ENCODE data around the gene IL23R.

IL23R gene

DNA sequence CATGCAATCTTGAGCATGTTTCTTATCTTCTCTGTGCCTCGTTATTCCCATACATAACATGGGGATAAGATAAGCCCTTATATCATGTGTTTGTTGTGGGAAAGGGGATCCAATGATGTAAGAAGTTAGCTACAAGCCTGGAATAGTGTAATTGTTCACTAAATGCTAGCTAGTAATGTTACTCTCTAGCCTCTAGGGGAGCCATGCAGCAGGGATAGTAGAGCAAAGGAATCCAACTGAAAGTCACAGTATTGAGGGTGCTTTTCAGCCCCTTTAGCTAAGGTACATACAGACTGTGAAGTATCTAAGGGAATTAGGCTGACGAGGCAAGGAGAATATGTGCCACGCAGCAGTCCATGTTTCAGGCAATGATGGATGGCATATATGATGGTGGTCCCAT is 46.9 kb downstream of the IL23R start:
- no peaks in the 10 kb centered on the region for H3K4me1 ChIP-seq (ENCODE audit: control insufficient read depth, insufficient read depth, low read length, poor library complexity, severe bottlenecking)
- no peaks in the 10 kb centered on the region for H3K36me3 ChIP-seq (ENCODE audit: control insufficient read depth, insufficient read depth, low read length)
- H3K27ac ChIP-seq (ENCODE audit: low read depth, low read length, severe bottlenecking), result no peak overlapping the region
- 46% methylated on average over 3 of the region's 3 CpGs; no CpG with 5 or more reads in 1 of the 2 experiments for WGBS, 2 experiments (ENCODE audit: insufficient coverage in 2 of 2)
- H3K9me3 ChIP-seq (ENCODE audit: control insufficient read depth, low read length), result no peaks in the 10 kb centered on the region
- no peak overlapping the region for H3K4me3 ChIP-seq (ENCODE audit: extremely low read depth, insufficient read depth, low read length, poor library complexity, severe bottlenecking)

DNA sequence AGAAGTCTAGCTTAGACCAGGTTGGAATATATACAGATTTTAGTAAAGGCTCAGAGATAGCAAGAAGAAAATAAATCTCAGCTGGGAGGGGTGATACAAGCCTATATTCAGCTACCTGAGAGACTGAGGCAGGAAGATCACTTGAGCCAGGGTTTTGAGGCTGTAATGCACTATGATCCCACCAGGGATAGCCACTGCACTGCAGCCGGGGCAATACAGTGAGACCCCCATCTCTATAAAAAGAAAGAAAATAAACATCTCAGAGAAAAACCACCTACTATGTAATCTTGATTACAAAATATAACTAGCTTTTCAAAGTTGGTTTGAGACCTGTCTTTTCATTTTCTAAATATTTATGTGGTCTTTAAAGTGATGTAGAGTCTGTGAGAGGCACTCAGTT is 47.7 kb downstream of the IL23R start:
- H3K27ac ChIP-seq (ENCODE audit: low read depth, low read length, severe bottlenecking), result no peak overlapping the region
- no CpG with 5 or more reads among the region's 1 CpG for WGBS, 2 experiments (ENCODE audit: insufficient coverage in 2 of 2)
- no peak overlapping the region for H3K4me3 ChIP-seq (ENCODE audit: extremely low read depth, insufficient read depth, low read length, poor library complexity, severe bottlenecking)

DNA sequence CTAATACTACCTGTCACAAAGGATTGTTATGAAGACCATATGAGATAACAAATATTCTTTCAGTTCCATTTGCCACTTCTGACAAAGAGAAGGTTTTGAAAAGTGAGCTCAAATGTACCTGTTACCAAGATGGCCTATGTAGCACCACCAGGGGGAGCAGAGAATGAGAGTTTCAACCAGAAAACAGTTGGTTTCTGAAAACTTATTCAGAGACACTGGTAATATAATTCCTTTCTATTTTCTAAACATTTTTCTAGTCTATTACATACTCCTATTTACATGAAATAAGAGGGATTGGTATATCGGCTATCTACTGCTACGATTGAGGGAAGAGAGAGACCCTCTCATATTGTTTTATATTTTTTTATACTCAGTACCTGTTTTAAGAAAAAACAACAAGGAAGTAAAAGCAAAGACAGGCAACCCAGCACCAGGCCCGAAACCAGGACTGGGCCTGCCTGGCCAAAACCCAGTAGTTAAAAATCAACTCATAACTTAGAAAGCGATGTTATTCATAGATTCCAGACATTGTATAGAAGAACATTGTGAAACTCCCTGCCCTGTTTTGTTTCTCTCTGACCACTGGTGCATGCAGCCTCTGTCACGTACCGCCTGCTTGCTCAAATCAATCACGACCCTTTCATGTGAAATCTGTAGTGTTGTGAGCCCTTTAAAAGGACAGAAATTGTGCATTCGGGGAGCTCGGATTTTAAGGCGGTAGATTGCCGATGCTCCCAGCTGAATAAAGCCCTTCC is 48.3 kb downstream of the IL23R start:
- Histone ChIP-seq H3K4me1 (ENCODE audit: control insufficient read depth, insufficient read depth, low read length, poor library complexity, severe bottlenecking) (no peaks in the 10 kb centered on the region), H3K36me3 (ENCODE audit: control insufficient read depth, insufficient read depth, low read length) (no peaks in the 10 kb centered on the region), H3K27ac (ENCODE audit: low read depth, low read length, severe bottlenecking) (no peak overlapping the region), H3K9me3 (ENCODE audit: control insufficient read depth, low read length) (no peaks in the 10 kb centered on the region), H3K4me3 (ENCODE audit: extremely low read depth, insufficient read depth, low read length, poor library complexity, severe bottlenecking) (no peak overlapping the region)
- 84 to 87% methylated on average over 6 to 8 of the region's 11 CpGs for WGBS, 2 experiments (ENCODE audit: insufficient coverage in 2 of 2)

More for the DNA sequence above, 47.7 kb downstream of the IL23R start:
- no peaks in the 10 kb centered on the region for H3K4me1 ChIP-seq (ENCODE audit: control insufficient read depth, insufficient read depth, low read length, poor library complexity, severe bottlenecking)
- no peaks in the 10 kb centered on the region for H3K36me3 ChIP-seq (ENCODE audit: control insufficient read depth, insufficient read depth, low read length)
- H3K9me3 ChIP-seq (ENCODE audit: control insufficient read depth, low read length), result no peaks in the 10 kb centered on the region

DNA sequence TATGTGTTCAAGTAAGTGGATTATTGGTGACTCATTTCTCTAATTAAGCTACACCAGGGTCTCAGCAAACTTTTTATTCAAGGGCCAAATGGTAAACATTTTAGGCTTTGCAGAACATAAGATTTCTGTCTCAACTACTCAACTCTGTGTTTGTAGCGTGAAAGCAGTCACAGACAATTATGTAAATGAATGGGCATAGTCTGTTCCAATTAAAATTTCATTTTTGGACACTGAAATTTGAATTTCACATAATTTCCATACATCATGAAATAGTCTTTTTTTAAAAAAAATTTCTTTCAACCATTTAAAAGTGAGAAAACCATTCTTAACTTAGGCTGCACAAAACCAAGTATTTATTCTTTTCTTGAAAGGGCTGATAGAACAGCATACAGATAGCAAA is 50.1 kb downstream of the IL23R start:
- Histone ChIP-seq H3K4me3 (ENCODE audit: extremely low read depth, insufficient read depth, low read length, poor library complexity, severe bottlenecking) (no peak overlapping the region), H3K4me1 (ENCODE audit: control insufficient read depth, insufficient read depth, low read length, poor library complexity, severe bottlenecking) (no peaks in the 10 kb centered on the region), H3K36me3 (ENCODE audit: control insufficient read depth, insufficient read depth, low read length) (no peaks in the 10 kb centered on the region), H3K27ac (ENCODE audit: low read depth, low read length, severe bottlenecking) (no peak overlapping the region), H3K9me3 (ENCODE audit: control insufficient read depth, low read length) (no peaks in the 10 kb centered on the region)
- WGBS, 2 experiments (ENCODE audit: insufficient coverage in 2 of 2), result no CpG with 5 or more reads among the region's 1 CpG

DNA sequence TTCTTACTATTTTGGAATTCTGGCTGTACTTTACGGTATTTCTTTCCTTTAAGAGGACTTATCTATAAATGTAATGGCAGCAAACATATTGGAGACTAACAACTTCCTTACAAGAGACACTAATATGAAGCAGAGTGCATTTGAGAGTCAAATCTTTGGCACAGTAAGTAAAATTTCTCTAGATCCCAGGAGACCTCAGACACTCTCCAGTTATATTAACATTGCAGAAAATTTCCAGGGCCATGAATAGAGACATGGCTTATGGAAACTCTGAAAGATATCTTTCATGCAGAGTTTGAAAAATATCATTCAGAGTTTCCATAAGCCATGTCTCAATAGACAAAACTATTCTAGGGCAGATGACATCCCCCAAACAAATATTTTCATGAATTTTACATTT is 51.2 kb downstream of the IL23R start:
- no CpG with 5 or more reads among the region's 1 CpG for WGBS, 2 experiments (ENCODE audit: insufficient coverage in 2 of 2)
- Histone ChIP-seq H3K4me3 (ENCODE audit: extremely low read depth, insufficient read depth, low read length, poor library complexity, severe bottlenecking) (no peak overlapping the region), H3K9me3 (ENCODE audit: control insufficient read depth, low read length) (no peaks in the 10 kb centered on the region)

DNA sequence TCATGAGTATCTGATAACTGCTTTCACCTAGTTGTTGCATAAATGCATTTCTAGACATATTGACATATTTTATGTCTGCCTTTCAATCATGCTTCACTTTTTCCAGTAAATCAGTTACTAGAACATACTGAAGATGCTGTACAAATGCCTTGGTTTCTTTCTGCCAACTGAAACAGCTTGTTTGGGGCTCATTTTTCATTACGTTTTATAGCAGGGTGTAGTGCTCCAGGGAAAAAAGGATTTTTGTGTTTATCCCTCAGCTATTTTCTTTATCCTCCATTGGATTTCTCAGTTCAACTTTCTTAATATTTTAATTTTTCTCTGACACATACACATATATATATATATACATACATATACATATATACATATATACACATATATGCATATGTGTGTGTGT is 51.7 kb downstream of the IL23R start:
- Histone ChIP-seq H3K27ac (ENCODE audit: low read depth, low read length, severe bottlenecking) (no peak overlapping the region), H3K4me1 (ENCODE audit: control insufficient read depth, insufficient read depth, low read length, poor library complexity, severe bottlenecking) (no peaks in the 10 kb centered on the region), H3K9me3 (ENCODE audit: control insufficient read depth, low read length) (no peaks in the 10 kb centered on the region), H3K36me3 (ENCODE audit: control insufficient read depth, insufficient read depth, low read length) (no peaks in the 10 kb centered on the region), H3K4me3 (ENCODE audit: extremely low read depth, insufficient read depth, low read length, poor library complexity, severe bottlenecking) (no peak overlapping the region)
- 83% methylated on average over 1 of the region's 1 CpG; no CpG with 5 or more reads in 1 of the 2 experiments for WGBS, 2 experiments (ENCODE audit: insufficient coverage in 2 of 2)

More for the DNA sequence above, 51.2 kb downstream of the IL23R start:
- Histone ChIP-seq H3K4me1 (ENCODE audit: control insufficient read depth, insufficient read depth, low read length, poor library complexity, severe bottlenecking) (no peaks in the 10 kb centered on the region), H3K36me3 (ENCODE audit: control insufficient read depth, insufficient read depth, low read length) (no peaks in the 10 kb centered on the region), H3K27ac (ENCODE audit: low read depth, low read length, severe bottlenecking) (no peak overlapping the region)

DNA sequence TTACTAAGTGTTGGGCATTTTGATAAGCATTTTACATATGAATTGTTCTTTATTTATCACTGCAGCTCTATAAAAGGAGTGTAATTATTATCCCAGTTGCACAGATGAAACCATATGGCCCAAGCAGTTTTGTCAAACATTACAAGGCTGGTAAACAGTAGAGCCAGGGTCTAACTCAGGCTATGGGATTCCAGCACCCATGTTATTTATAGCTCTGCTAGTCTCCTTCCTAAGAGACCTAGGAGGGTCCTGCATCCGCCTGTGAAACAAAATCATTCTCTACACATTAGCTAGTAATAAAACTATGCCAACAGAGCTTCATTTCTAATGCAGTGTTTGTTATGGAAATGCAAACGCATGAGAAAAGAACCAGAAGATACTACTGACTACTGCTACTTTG is 58.6 kb downstream of the IL23R start:
- 100% methylated on average over 1 of the region's 2 CpGs; no CpG with 5 or more reads in 1 of the 2 experiments for WGBS, 2 experiments (ENCODE audit: insufficient coverage in 2 of 2)
- Histone ChIP-seq H3K36me3 (ENCODE audit: control insufficient read depth, insufficient read depth, low read length) (no peaks in the 10 kb centered on the region), H3K9me3 (ENCODE audit: control insufficient read depth, low read length) (no peaks in the 10 kb centered on the region)

DNA sequence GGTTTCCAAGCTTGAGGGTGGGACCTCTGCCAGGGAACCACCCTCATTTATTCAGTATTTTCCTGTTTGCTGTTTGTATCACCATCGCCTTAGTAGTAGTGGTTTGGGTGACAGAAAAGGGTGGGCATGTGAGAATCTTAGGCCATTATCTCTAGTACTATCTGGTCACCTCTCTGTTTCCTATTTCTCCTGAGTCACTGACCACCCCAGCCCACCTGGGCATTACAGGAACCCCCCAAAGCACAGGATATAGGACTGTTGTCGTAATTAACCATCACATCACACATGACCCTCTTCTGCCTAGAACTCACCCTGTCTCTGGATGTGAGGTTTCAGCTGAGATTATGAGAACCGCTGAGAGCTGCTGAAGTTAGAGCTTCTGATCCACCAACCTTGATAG is 60.4 kb downstream of the IL23R start:
- H3K4me1 ChIP-seq (ENCODE audit: control insufficient read depth, insufficient read depth, low read length, poor library complexity, severe bottlenecking), result no peaks in the 10 kb centered on the region
- WGBS, 2 experiments (ENCODE audit: insufficient coverage in 2 of 2), result 80 to 100% methylated on average over 1 of the region's 3 CpGs
- H3K4me3 ChIP-seq (ENCODE audit: extremely low read depth, insufficient read depth, low read length, poor library complexity, severe bottlenecking), result no peak overlapping the region
- no peaks in the 10 kb centered on the region for H3K9me3 ChIP-seq (ENCODE audit: control insufficient read depth, low read length)
- no peak overlapping the region for H3K27ac ChIP-seq (ENCODE audit: low read depth, low read length, severe bottlenecking)
- H3K36me3 ChIP-seq (ENCODE audit: control insufficient read depth, insufficient read depth, low read length), result no peaks in the 10 kb centered on the region

More for the DNA sequence above, 58.6 kb downstream of the IL23R start:
- Histone ChIP-seq H3K4me3 (ENCODE audit: extremely low read depth, insufficient read depth, low read length, poor library complexity, severe bottlenecking) (no peak overlapping the region), H3K4me1 (ENCODE audit: control insufficient read depth, insufficient read depth, low read length, poor library complexity, severe bottlenecking) (no peaks in the 10 kb centered on the region), H3K27ac (ENCODE audit: low read depth, low read length, severe bottlenecking) (no peak overlapping the region)

DNA sequence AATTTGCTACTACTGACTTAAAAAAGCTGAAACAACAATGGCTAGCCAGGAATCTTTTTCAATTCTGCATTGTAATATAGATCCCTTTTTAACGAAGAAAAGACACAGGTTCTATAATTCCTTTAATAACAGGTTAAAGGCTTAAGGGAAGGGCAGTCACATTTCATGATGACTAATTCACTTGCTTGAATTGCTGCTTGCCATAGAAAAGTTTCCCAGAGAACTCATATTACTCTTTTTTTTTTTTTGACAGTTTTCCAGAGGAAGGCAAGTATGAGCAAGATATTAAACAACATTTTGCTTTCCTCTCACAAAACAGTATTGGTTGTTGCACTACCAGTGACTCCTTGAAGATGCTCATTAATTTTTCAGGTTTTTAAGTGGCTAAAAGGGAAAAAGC is 60.9 kb downstream of the IL23R start:
- no peaks in the 10 kb centered on the region for H3K9me3 ChIP-seq (ENCODE audit: control insufficient read depth, low read length)
- no peak overlapping the region for H3K27ac ChIP-seq (ENCODE audit: low read depth, low read length, severe bottlenecking)
- H3K4me3 ChIP-seq (ENCODE audit: extremely low read depth, insufficient read depth, low read length, poor library complexity, severe bottlenecking), result no peak overlapping the region
- no peaks in the 10 kb centered on the region for H3K4me1 ChIP-seq (ENCODE audit: control insufficient read depth, insufficient read depth, low read length, poor library complexity, severe bottlenecking)
- 100% methylated on average over 1 of the region's 1 CpG; no CpG with 5 or more reads in 1 of the 2 experiments for WGBS, 2 experiments (ENCODE audit: insufficient coverage in 2 of 2)
- no peaks in the 10 kb centered on the region for H3K36me3 ChIP-seq (ENCODE audit: control insufficient read depth, insufficient read depth, low read length)

DNA sequence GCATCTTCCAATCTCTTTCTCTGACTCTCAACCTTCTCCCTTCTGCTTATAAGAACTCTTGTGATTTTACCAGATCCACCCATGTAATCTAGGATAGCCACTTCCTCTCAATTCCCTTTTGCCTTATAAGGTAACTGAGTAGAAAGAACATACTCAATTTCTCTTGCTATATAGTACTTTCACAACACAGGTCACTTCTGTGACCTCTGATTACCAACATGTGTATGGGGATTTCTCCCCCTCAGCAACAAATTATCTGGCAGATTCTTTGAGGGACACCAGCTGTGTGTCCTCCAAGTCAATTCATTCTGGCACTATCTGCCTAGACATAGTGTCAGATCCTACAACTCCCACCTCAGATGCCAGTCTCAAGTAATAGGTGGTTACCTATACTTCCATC is 62.5 kb downstream of the IL23R start:
- no peaks in the 10 kb centered on the region for H3K4me1 ChIP-seq (ENCODE audit: control insufficient read depth, insufficient read depth, low read length, poor library complexity, severe bottlenecking)
- H3K36me3 ChIP-seq (ENCODE audit: control insufficient read depth, insufficient read depth, low read length), result no peaks in the 10 kb centered on the region
- H3K4me3 ChIP-seq (ENCODE audit: extremely low read depth, insufficient read depth, low read length, poor library complexity, severe bottlenecking), result no peak overlapping the region
- no peak overlapping the region for H3K27ac ChIP-seq (ENCODE audit: low read depth, low read length, severe bottlenecking)
- no peaks in the 10 kb centered on the region for H3K9me3 ChIP-seq (ENCODE audit: control insufficient read depth, low read length)

DNA sequence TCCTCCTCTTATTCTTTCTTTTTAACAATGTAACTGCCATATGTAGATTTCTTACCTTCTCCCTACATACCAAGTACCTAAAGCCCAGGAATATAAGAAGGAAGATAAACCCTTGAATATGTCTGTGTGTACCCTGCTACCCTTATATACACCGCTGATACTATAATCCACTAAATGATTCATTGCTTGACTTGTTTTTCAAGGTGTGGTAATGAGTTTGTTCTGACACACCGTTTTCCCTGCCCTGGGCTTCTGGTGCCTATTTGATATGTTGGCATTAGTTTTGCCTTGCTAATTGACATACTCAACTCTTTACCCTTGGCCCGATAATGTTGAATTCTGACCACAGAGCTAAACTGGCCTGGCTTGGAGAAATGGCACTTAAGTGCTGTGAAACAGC is 64.3 kb downstream of the IL23R start:
- Histone ChIP-seq H3K9me3 (ENCODE audit: control insufficient read depth, low read length) (no peaks in the 10 kb centered on the region), H3K4me1 (ENCODE audit: control insufficient read depth, insufficient read depth, low read length, poor library complexity, severe bottlenecking) (no peaks in the 10 kb centered on the region), H3K4me3 (ENCODE audit: extremely low read depth, insufficient read depth, low read length, poor library complexity, severe bottlenecking) (no peak overlapping the region), H3K36me3 (ENCODE audit: control insufficient read depth, insufficient read depth, low read length) (no peaks in the 10 kb centered on the region), H3K27ac (ENCODE audit: low read depth, low read length, severe bottlenecking) (no peak overlapping the region)
- no CpG with 5 or more reads among the region's 3 CpGs for WGBS, 2 experiments (ENCODE audit: insufficient coverage in 2 of 2)
